SH-SY5Y (cell line): ENCODE measurements around the gene ATG9B.

Experiments
- GATA2 ChIP-seq: IDR thresholded peaks from 2 replicates; pipeline ENCODE4 v1.6.1; 2011; ENCODE audit warnings: mild to moderate bottlenecking, low read depth, low read length
- GATA3 ChIP-seq: IDR thresholded peaks from 2 replicates; pipeline ENCODE4 v1.6.1; 2011; ENCODE audit warnings: low read depth, mild to moderate bottlenecking, low read length, moderate library complexity

DNA sequence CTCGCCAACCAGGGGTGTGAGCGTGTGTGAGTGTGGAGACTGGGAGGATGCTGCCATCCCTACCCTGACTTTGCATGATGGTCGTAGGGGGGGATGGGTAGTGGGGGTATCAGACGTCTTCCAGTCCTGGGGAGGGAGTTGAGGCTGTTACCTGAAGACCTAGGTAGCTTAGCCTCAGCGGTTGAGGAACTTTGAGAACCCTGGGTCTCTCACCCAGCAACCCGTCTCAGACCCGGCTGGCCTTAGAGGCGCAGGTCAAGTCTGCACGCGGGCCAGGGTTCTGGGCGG, 37.8 kb upstream of the ATG9B start:
- no peak for TF ChIP-seq GATA2
- TF ChIP-seq GATA3 = no peak
